Osteocyte (in vitro differentiated cells): ENCODE measurements around the gene CTRL. TPM values are rescaled to one million over a fixed set of nuclear protein-coding genes. Genes with fewer than 3 reads are reported as not detected.
"Not testable (repeated sequence)": the region's sequence is repeated elsewhere in the genome, so short reads cannot be mapped to it uniquely, and the experiment has no call there.

ENCODE experiments used
- DNase-seq: peaks from one replicate; pipeline ENCODE4 v3.0.0; 2021; ENCODE audit warnings: mixed read lengths; ENCODE audit not compliant: unreplicated experiment; ENCODE audit errors: extremely low spot score
- H3K27ac Mint-ChIP-seq: one replicate; pipeline ENCODE4 v1.8.0; 2021; ENCODE audit warnings: mild to moderate bottlenecking, mixed read lengths; ENCODE audit not compliant: unreplicated experiment
- H3K27me3 Mint-ChIP-seq: one replicate; pipeline ENCODE4 v1.8.0; 2021; ENCODE audit warnings: mixed read lengths; ENCODE audit not compliant: unreplicated experiment
- H3K36me3 Mint-ChIP-seq: one replicate; pipeline ENCODE4 v1.8.0; 2021; ENCODE audit warnings: mixed read lengths; ENCODE audit not compliant: unreplicated experiment
- H3K4me1 Mint-ChIP-seq: one replicate; pipeline ENCODE4 v1.8.0; 2021; ENCODE audit warnings: mixed read lengths; ENCODE audit not compliant: unreplicated experiment
- H3K4me3 Mint-ChIP-seq: one replicate; pipeline ENCODE4 v1.8.0; 2021; ENCODE audit warnings: mild to moderate bottlenecking, moderate library complexity, mixed read lengths; ENCODE audit not compliant: unreplicated experiment
- H3K9me3 Mint-ChIP-seq: one replicate; pipeline ENCODE4 v1.8.0; 2021; ENCODE audit warnings: mixed read lengths; ENCODE audit not compliant: unreplicated experiment
- total RNA-seq: library from RNA; stranded (reverse); gene quantifications from 2 replicates; pipeline ENCODE4 v1.2.1, GENCODE V29; 2021
- TF ChIP-seq, protein P1 (sequence below): fragments of 200-600 bp; sonication (generic); IDR thresholded peaks from 2 replicates; pipeline ENCODE4 v1.5.0; 2021; ENCODE audit warnings: antibody characterized with exemption, mild to moderate bottlenecking, moderate library complexity

CTRL gene
- total RNA-seq, 1 donor from 2014 or later: 0.91 TPM

DNA sequence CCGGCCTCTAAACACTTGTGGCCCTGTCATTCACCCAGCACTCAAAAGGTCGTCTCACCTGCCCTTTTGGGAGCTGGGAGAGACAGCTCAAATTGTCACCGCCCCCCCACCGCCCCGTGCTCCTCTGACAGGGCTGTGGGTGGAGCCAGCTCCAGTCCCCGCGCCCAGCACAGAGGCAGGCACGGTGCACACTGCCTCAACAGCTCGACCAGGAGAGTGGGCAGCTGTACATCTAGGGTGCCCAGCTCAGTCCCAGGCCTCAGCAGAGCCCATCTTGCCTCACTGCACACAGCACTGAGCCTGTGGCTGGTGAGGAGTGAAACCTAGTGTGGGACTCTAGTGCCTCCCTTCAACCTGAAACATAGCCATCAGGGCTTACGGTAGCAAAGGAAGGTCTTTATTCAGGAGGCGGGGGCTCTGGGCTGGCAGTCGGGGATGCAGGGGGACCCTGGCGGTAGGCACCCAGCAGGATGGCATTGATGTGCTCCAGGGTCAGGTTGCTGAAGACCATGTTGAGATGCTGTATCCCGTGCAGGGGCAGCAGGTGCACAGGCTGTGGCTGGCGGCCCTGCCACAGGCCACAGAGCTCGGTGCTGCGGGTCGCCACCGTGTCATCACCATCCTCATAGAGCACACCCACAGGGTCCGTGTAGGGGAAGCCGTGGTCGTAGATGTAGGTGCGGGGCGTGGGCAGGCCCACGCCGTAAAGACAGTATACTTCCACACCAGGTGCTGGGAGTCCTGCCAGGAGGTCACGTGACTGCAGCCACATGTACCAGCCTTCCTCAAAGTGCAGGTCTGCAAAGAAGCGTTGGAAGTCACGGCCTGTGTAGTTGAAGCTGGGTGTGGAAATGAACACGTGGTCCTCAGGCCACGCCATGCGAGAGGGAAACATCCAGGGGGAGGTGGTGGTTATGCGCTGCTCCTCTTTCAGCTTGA, 8.1 kb upstream of the CTRL start:
- Mint-ChIP-seq H3K27me3 (no peaks in the 10 kb centered on the region), H3K36me3 (peaks cover 2% of the 10 kb centered on the region), H3K9me3 (no peaks in the 10 kb centered on the region), H3K4me1 (peaks cover 18% of the 10 kb centered on the region), H3K4me3 (no peak overlapping the region), H3K27ac (no peak overlapping the region)
- TF ChIP-seq, protein P1, sequence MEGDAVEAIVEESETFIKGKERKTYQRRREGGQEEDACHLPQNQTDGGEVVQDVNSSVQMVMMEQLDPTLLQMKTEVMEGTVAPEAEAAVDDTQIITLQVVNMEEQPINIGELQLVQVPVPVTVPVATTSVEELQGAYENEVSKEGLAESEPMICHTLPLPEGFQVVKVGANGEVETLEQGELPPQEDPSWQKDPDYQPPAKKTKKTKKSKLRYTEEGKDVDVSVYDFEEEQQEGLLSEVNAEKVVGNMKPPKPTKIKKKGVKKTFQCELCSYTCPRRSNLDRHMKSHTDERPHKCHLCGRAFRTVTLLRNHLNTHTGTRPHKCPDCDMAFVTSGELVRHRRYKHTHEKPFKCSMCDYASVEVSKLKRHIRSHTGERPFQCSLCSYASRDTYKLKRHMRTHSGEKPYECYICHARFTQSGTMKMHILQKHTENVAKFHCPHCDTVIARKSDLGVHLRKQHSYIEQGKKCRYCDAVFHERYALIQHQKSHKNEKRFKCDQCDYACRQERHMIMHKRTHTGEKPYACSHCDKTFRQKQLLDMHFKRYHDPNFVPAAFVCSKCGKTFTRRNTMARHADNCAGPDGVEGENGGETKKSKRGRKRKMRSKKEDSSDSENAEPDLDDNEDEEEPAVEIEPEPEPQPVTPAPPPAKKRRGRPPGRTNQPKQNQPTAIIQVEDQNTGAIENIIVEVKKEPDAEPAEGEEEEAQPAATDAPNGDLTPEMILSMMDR: no peak
- no peak for DNase-seq

DNA sequence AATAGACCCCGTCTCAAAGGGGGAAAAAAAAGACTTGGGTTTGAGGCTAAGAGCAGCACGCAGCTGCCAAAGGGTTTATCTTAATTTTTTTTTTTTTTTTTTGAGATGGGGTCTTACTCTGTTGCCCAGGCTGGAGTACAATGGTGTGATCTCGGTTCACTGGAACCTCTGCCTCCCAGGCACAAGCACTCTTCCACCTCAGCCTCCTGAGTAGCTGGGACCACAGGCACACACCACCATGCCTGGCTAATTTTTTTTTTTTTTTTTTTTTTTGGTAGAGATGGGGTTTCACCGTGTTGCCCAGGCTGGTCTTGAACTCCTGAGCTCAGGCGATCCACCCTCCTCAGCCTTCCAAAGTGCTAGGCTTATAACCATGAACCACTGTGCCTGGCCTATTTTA, 6.1 kb upstream of the CTRL start:
- H3K36me3 Mint-ChIP-seq, H3K27me3 Mint-ChIP-seq, H3K9me3 Mint-ChIP-seq, DNase-seq: not testable (repeated sequence)
- H3K4me3 Mint-ChIP-seq: peak overlapping the region; percentile 98
- peak overlapping the region; percentile 98 for H3K27ac Mint-ChIP-seq
- peaks cover 18% of the 10 kb centered on the region for H3K4me1 Mint-ChIP-seq

DNA sequence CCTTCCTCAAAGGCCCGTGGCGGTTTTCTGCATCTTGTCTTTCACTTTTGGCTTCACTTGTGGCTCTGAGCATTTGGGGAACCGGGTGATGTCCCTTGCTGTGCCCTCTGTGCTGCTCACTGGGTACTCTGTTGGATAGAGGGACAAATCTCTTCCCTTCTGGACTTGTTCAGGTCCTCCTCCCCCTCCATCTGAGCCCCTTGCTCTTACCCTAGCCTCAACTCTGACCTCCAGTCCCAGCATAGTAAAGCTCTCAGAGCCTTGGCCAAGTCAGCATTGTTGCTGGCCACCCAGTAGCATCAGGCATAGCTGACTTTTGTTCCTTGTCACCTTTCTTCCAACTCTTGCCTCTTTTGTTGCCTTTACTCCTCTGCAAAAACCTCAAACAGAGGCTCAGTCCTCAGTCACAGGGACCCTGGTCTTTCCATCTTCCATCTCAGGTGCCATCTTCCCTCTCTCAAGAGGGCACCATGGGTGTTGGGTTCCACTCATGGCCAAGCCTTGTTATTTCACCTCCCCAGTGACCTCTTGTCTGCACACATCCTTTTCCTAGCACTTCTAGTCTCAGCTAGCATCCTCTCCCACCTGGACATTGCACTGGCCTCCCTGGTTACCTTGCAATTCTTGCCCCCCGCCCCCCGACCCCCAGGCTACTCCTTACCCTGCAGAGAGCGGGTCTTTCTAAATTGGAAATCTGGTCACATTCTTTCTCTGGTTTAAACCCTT, 5.4 kb upstream of the CTRL start:
- Mint-ChIP-seq H3K4me3 (peak overlapping the region; percentile 98), H3K27me3 (no peaks in the 10 kb centered on the region), H3K36me3 (no peaks in the 10 kb centered on the region), H3K4me1 (peaks cover 18% of the 10 kb centered on the region), H3K9me3 (no peaks in the 10 kb centered on the region), H3K27ac (peak overlapping the region; percentile 98)
- TF ChIP-seq, protein P1: no peak
- no peak for DNase-seq

DNA sequence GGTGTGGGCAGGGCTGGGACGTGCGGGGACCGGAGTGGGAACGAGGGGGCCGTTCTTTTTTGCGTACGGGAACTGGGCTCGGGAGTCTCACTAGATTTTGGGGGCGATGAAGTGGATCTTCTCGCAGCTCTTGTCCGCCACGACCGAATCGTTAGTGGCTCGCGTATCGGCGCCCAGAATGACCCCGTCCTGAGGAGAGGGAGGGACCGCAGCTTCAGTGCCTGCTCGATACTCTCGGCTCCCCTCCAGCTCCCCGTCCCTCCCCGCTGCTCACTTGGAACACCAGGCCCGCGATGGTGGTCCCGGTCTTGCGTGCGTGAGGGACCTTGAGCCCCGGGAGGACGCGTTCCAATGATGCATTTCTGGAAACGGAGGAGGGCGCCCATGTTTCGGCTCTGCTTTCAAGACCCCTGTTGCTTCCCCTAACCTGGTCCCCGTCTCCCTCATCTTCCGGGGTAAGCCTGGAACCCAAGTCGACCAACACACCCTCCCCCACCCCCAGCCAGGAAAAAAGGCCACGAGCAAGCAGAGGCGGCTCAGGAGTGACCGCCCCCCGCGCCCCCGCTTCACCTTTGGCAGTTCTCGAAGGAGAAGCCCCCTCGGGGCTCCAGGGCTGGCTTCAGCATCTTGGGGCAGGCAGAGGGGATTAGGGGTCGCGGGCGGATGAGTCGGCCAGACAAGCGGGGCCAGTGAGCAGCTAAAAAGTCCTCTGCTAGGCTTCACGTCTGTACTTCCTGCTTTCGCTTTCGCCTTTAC, 4.6 kb upstream of the CTRL start, which contains the start of gene PSMB10:
Gene PSMB10 (minus strand): TSS at position 727 of the 756 bp plus-strand sequence. CDS start 101 bp downstream, at position 626.
- no peaks in the 10 kb centered on the region for H3K36me3 Mint-ChIP-seq
- peak within 1 kb of the TSS; percentile 98 for H3K4me3 Mint-ChIP-seq
- TF ChIP-seq, protein P1: no peak
- no peaks in the 10 kb centered on the region for H3K27me3 Mint-ChIP-seq
- H3K4me1 Mint-ChIP-seq: peaks cover 18% of the 10 kb centered on the region
- H3K27ac Mint-ChIP-seq: peak within 1 kb of the TSS; percentile 98
- DNase-seq: no peak
- no peaks in the 10 kb centered on the region for H3K9me3 Mint-ChIP-seq

DNA sequence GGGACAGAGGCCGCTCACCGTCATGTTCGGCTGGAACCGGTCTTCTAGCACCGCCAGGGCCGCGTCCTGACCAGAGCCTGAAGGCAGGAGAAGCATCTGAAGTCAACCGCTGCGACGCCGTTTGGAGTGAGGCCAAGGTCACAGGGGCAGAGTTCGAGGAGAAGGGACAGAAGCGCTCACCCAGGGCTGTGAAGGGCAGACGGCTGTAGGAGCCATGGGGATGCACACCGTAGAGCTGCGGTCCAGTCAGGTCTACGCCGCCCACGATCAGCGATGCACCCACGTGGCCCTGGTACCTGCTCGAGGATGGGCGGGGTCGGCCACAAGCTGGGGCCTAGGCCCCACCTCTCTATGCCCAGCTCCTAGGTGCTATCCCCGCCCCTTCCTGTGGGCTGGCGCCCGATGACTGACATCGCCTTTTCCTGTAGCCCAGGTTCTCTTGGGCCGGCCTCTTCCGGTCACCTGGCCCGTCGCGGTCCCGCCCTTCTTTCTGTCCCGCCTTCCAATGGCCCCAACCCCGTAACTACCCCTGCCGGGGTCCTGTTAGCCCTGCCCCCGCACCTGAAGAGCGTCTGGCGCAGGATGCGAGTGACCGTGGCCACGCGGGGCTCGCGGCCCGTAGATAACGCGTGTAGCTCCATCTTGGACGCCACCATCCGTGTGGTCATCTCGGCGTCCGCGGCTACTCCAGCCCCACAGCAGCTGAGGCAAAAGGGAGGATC, 3.9 kb upstream of the CTRL start:
- Mint-ChIP-seq H3K27ac (peak overlapping the region; percentile 98), H3K9me3 (no peaks in the 10 kb centered on the region), H3K36me3 (no peaks in the 10 kb centered on the region), H3K4me3 (peak overlapping the region; percentile 98), H3K4me1 (peaks cover 18% of the 10 kb centered on the region), H3K27me3 (no peaks in the 10 kb centered on the region)
- TF ChIP-seq, protein P1: no peak
- peak; percentile 94 for DNase-seq
